GM19397 (cell line): ENCODE results near the gene TMEM130.
"Not testable (repeated sequence)": the region's sequence is repeated elsewhere in the genome, so short reads cannot be mapped to it uniquely, and the experiment has no call there.

Source experiments
- ATAC-seq: cut with Tn5 transposase; IDR thresholded peaks from one replicate; pipeline ENCODE4 v1.9.1; 2021; ENCODE audit warnings: mild to moderate bottlenecking, moderate library complexity; ENCODE audit not compliant: unreplicated experiment

TMEM130 gene

GRCh38 chr7:98855610-98856422, 14.0 kb downstream of the TMEM130 start:
- ATAC-seq, result no peak

- no peak for ATAC-seq
Observed at GRCh38 chr7:98852826-98853225, 17.0 kb downstream of the TMEM130 start.

- ATAC-seq, result no peak
Observed at GRCh38 chr7:98848918-98849317, 20.9 kb downstream of the TMEM130 start.

GRCh38 chr7:98842552-98842951, 27.3 kb downstream of the TMEM130 start:
- not testable (repeated sequence) for ATAC-seq

- ATAC-seq, result no peak
Observed at GRCh38 chr7:98841179-98841997, 28.4 kb downstream of the TMEM130 start.

- ATAC-seq, result no peak
Observed at GRCh38 chr7:98840722-98841121, 29.1 kb downstream of the TMEM130 start.

GRCh38 chr7:98840096-98840495, 29.7 kb downstream of the TMEM130 start:
- ATAC-seq, result no peak

GRCh38 chr7:98837630-98837972, 32.2 kb downstream of the TMEM130 start:
- no peak for ATAC-seq

- no peak for ATAC-seq
Observed at GRCh38 chr7:98836811-98837629, 32.8 kb downstream of the TMEM130 start.

GRCh38 chr7:98834949-98835348, 34.9 kb downstream of the TMEM130 start:
- ATAC-seq, result no peak

GRCh38 chr7:98833022-98833421, 36.8 kb downstream of the TMEM130 start:
- no peak for ATAC-seq

- no peak for ATAC-seq
Observed at GRCh38 chr7:98831641-98832221, 38.1 kb downstream of the TMEM130 start.

GRCh38 chr7:98830972-98831548, 38.8 kb downstream of the TMEM130 start:
- ATAC-seq, result no peak

- no peak for ATAC-seq
Observed at GRCh38 chr7:98828368-98828767, 41.4 kb downstream of the TMEM130 start.

- ATAC-seq, result no peak
Observed at GRCh38 chr7:98827258-98827657, 42.6 kb downstream of the TMEM130 start.

GRCh38 chr7:98826811-98827231, 43.0 kb downstream of the TMEM130 start:
- no peak for ATAC-seq

GRCh38 chr7:98826387-98826786, 43.4 kb downstream of the TMEM130 start:
- ATAC-seq, result no peak

GRCh38 chr7:98823226-98823625, 46.6 kb downstream of the TMEM130 start:
- ATAC-seq, result no peak

GRCh38 chr7:98821348-98821747, 48.5 kb downstream of the TMEM130 start:
- ATAC-seq, result no peak

GRCh38 chr7:98816967-98817710, 52.7 kb downstream of the TMEM130 start:
- no peak for ATAC-seq
